ENCODE measurements around the gene RNASE7.

- TF ChIP-seq, protein P1, sequence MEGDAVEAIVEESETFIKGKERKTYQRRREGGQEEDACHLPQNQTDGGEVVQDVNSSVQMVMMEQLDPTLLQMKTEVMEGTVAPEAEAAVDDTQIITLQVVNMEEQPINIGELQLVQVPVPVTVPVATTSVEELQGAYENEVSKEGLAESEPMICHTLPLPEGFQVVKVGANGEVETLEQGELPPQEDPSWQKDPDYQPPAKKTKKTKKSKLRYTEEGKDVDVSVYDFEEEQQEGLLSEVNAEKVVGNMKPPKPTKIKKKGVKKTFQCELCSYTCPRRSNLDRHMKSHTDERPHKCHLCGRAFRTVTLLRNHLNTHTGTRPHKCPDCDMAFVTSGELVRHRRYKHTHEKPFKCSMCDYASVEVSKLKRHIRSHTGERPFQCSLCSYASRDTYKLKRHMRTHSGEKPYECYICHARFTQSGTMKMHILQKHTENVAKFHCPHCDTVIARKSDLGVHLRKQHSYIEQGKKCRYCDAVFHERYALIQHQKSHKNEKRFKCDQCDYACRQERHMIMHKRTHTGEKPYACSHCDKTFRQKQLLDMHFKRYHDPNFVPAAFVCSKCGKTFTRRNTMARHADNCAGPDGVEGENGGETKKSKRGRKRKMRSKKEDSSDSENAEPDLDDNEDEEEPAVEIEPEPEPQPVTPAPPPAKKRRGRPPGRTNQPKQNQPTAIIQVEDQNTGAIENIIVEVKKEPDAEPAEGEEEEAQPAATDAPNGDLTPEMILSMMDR (tag by site-specific recombination; IDR thresholded peaks at IDR 0.05): no peak
- TF ChIP-seq ZNF274 (IDR thresholded peaks at IDR 0.05; ENCODE audit: low read length): no peak
- no peak for TF ChIP-seq ZNF274 (tag by site-specific recombination; IDR thresholded peaks at IDR 0.05; ENCODE audit: borderline replicate concordance)
- no peak for TF ChIP-seq ZNF140 (tag by site-specific recombination; IDR thresholded peaks at IDR 0.05)
- no peak for TF ChIP-seq YY1 (tag by site-specific recombination; IDR thresholded peaks at IDR 0.05)
Observed at GRCh38 chr14:21089877-21090193, 47.7 kb downstream of the RNASE7 start.

Data from HEK293 (cell line).